Panc1 (cell line): ENCODE results near the gene NAP1L5.

Source experiments
- CTCF ChIP-seq: fragments of 450-650 bp; IDR thresholded peaks from 2 replicates; pipeline ENCODE4 v1.5.1; 2017; ENCODE audit warnings: mild to moderate bottlenecking
- POLR2AphosphoS5 ChIP-seq: IDR thresholded peaks from 2 replicates; pipeline ENCODE4 v1.6.1; 2012; ENCODE audit warnings: mild to moderate bottlenecking, low read depth, low read length, moderate library complexity
- REST ChIP-seq, 2 experiments: IDR thresholded peaks; 2 replicates each; pipeline ENCODE4 v1.6.1; 2011 to 2012; ENCODE audit warnings: low read depth in 2 of 2, control low read depth in 1 of 2, low read length in 1 of 2, mild to moderate bottlenecking in 1 of 2, moderate library complexity in 1 of 2; ENCODE audit not compliant: insufficient read depth in 1 of 2
- SIN3A ChIP-seq: IDR thresholded peaks from 2 replicates; pipeline ENCODE4 v1.6.1; 2012; ENCODE audit warnings: low read depth, mild to moderate bottlenecking, low read length, moderate library complexity, borderline replicate concordance; ENCODE audit not compliant: insufficient read depth
- TCF7L2 ChIP-seq: IDR thresholded peaks from 2 replicates; pipeline ENCODE4 v1.6.1; 2011; ENCODE audit warnings: mild to moderate bottlenecking, low read depth, low read length, inconsistent platforms

- no peak for TF ChIP-seq CTCF
- TF ChIP-seq TCF7L2, result no peak
- no peak for TF ChIP-seq POLR2AphosphoS5
- no peak for TF ChIP-seq REST (IDR thresholded peaks at IDR 0.05; ENCODE audit: insufficient read depth in 1 of 2, low read depth in 2 of 2, low read length in 1 of 2)
- TF ChIP-seq SIN3A, result no peak
These were observed 24.7 kb upstream of the NAP1L5 start for GRCh38 chr4:88722276-88722780.
